OCI-LY1 (cell line): Measurements from ENCODE around the gene HPD.

Experiments used
- EZH2 ChIP-seq: fragments of 200-600 bp; sonication (generic), shearing (Covaris generic); IDR thresholded peaks from 2 replicates; pipeline ENCODE4 v1.8.0; 2017; ENCODE audit warnings: borderline replicate concordance, mixed run types, mild to moderate bottlenecking, antibody characterized with exemption, low read length, moderate library complexity, mixed read lengths
- TF ChIP-seq, protein P1 (sequence below): fragments of 200-600 bp; sonication (generic), shearing (Covaris generic); IDR thresholded peaks from 2 replicates; pipeline ENCODE4 v1.5.1; 2017; ENCODE audit warnings: mild to moderate bottlenecking, antibody characterized with exemption, low read length, moderate library complexity, mixed read lengths

- no peak for TF ChIP-seq EZH2
- TF ChIP-seq, protein P1, sequence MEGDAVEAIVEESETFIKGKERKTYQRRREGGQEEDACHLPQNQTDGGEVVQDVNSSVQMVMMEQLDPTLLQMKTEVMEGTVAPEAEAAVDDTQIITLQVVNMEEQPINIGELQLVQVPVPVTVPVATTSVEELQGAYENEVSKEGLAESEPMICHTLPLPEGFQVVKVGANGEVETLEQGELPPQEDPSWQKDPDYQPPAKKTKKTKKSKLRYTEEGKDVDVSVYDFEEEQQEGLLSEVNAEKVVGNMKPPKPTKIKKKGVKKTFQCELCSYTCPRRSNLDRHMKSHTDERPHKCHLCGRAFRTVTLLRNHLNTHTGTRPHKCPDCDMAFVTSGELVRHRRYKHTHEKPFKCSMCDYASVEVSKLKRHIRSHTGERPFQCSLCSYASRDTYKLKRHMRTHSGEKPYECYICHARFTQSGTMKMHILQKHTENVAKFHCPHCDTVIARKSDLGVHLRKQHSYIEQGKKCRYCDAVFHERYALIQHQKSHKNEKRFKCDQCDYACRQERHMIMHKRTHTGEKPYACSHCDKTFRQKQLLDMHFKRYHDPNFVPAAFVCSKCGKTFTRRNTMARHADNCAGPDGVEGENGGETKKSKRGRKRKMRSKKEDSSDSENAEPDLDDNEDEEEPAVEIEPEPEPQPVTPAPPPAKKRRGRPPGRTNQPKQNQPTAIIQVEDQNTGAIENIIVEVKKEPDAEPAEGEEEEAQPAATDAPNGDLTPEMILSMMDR: no peak
Measured at GRCh38 chr12:121872546-121873215, 14.0 kb upstream of the HPD start.
